GM06990 (cell line): ENCODE measurements around the gene BBX.

Source experiments
- DNase-seq: peaks from one replicate; pipeline ENCODE4 v3.0.0-alpha.2; 2011; ENCODE audit not compliant: insufficient read length; ENCODE audit errors: extremely low read depth
- H3K27me3 ChIP-seq: replicated peaks from 2 replicates; pipeline ENCODE4 v1.6.0; 2011; ENCODE audit warnings: low read length; ENCODE audit not compliant: control insufficient read depth, insufficient read depth
- H3K36me3 ChIP-seq: 2 replicates; pipeline ENCODE4 v1.5.1; 2011; ENCODE audit warnings: low read length; ENCODE audit not compliant: control insufficient read depth, insufficient read depth
- H3K4me3 ChIP-seq: replicated peaks from 2 replicates; pipeline ENCODE4 v1.5.1; 2011; ENCODE audit warnings: low read depth, mild to moderate bottlenecking, control low read depth, low read length
- TF ChIP-seq, protein P1 (sequence below): IDR thresholded peaks from 2 replicates; pipeline ENCODE4 v1.5.1; 2011; ENCODE audit warnings: low read length, control low read depth, mild to moderate bottlenecking, inconsistent platforms; ENCODE audit not compliant: insufficient read depth, poor library complexity, severe bottlenecking

Gene BBX

DNA sequence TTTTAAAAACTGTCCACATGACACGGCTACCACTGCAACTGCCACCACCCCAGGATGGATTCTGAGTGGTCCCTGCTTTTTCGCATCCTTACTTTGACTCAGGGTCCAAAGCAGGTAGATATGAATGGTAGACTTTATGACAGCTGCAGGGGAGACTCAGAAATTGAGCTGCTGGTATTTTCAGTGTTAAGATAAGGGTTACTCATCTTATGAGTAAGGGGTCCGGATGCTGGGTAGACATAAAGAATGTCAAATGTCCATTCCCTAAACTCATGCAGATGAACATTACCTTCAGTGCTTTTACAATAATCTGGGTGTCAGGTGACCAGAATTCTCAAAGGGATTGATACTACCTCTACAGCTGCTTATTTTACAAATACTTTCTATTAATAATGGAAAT is 25.9 kb upstream of the BBX start:
- Histone ChIP-seq H3K4me3 (no peak overlapping the region), H3K36me3 (no peaks in the 10 kb centered on the region), H3K27me3 (no peaks in the 10 kb centered on the region; the same call in 1 of the 2 replicates)
- TF ChIP-seq, protein P1, sequence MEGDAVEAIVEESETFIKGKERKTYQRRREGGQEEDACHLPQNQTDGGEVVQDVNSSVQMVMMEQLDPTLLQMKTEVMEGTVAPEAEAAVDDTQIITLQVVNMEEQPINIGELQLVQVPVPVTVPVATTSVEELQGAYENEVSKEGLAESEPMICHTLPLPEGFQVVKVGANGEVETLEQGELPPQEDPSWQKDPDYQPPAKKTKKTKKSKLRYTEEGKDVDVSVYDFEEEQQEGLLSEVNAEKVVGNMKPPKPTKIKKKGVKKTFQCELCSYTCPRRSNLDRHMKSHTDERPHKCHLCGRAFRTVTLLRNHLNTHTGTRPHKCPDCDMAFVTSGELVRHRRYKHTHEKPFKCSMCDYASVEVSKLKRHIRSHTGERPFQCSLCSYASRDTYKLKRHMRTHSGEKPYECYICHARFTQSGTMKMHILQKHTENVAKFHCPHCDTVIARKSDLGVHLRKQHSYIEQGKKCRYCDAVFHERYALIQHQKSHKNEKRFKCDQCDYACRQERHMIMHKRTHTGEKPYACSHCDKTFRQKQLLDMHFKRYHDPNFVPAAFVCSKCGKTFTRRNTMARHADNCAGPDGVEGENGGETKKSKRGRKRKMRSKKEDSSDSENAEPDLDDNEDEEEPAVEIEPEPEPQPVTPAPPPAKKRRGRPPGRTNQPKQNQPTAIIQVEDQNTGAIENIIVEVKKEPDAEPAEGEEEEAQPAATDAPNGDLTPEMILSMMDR, result no peak
- DNase-seq, result no peak

DNA sequence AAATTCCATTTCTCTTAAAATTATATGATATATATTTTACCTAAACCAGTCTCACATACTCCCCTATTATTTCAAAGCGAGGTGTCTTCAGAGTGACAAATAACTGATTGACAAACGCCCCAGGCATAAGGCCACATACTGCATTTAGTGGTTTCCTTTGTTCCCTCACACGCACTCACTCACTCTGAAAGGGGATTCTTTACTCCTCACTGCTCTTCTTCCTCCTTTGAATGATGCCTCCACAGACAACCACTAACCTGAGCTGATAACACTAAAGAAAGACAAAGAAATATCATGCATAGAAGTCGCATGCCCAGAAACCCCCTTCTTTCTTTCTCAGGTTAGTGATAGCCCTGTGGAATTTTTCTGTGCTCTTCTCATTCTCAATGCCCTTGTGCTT is 24.1 kb upstream of the BBX start:
- Histone ChIP-seq H3K4me3 (no peak overlapping the region), H3K36me3 (no peaks in the 10 kb centered on the region), H3K27me3 (no peaks in the 10 kb centered on the region)
- no peak for DNase-seq
- TF ChIP-seq, protein P1, result no peak

DNA sequence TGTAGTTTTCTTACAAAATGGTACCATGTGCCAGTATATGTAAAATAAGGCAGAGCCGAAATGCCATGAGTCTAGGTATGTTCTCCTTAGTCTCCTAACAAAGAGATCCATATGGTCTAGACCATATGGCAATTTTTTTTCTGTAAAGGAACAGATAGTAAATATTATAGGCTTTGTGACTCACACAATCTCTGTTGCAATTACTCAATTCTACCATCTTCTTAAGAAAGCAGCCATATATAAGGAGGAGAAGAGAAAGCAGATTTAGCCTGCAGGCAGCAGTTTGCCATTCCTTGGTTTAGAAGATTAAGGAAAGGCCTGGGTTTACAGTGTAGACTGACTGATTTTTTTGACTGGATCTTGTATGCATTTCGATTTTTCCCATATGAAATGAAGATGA is 16.3 kb upstream of the BBX start:
- Histone ChIP-seq H3K4me3 (no peak overlapping the region), H3K27me3 (no peaks in the 10 kb centered on the region), H3K36me3 (no peaks in the 10 kb centered on the region)
- no peak for DNase-seq
- TF ChIP-seq, protein P1, result no peak

DNA sequence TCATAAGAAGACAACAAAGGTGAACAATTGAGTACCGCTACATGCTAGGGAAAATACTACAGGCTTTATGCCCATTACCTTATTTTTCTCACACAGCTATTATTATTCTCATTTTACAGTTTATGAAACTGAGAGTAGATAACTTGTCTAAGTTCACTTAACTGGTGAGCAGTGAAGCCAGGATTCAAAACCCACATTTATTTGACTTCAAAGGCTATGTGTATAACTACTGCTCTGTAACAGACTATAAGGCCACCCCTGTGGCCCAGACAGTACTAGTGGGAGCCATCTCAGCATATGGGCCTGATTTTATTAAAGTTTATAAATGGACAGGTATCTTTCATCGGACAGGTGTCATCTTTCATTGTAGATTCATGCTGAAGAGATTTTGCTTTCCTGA is 14.4 kb upstream of the BBX start:
- Histone ChIP-seq H3K27me3 (no peaks in the 10 kb centered on the region), H3K4me3 (no peak overlapping the region), H3K36me3 (no peaks in the 10 kb centered on the region)
- DNase-seq, result no peak
- TF ChIP-seq, protein P1, result no peak

DNA sequence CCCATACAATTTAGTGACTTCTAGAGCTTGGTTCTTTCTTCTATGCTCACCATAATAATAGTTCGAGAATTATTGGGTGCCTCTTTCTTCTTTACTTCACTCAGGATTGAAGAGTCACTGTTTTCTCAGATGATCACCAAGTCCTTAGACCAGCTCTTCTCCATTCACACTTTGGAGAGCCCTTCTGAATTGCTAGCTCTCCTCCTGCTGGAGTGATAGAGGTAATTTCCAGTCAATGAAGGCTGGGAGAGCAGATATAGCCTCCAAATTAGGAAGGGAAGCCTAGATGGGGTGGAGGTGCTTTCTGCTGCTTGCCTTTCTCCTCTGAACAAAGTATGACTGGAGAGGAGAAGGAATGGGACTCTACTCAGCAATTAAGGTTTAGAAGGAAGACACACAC is 10.7 kb upstream of the BBX start:
- Histone ChIP-seq H3K4me3 (no peak overlapping the region), H3K36me3 (no peaks in the 10 kb centered on the region), H3K27me3 (no peaks in the 10 kb centered on the region)
- no peak for DNase-seq
- TF ChIP-seq, protein P1, result no peak

DNA sequence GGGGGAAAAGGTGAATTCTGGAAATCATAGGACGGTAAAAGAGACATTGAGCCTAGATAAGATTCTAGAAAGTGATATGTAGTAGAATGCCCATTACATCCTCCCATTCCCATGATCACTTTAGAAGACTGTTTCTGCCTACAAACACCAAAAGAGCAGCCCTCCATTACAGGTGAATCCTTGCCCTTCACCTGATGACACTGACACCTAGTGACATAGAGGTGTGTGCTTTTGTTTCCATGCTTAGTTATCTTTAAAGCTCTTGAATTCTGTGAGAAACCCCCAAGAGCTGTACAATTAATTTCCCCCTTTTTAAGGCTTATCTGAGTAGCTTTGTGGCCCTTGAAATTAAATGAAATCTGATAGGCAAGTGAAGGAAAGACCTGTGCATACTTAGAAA is 8.3 kb upstream of the BBX start:
- DNase-seq, result no peak
- H3K4me3 ChIP-seq, result no peak overlapping the region
- no peaks in the 10 kb centered on the region for H3K36me3 ChIP-seq
- H3K27me3 ChIP-seq, result no peaks in the 10 kb centered on the region
- TF ChIP-seq, protein P1, result no peak
